Globus pallidus (tissue), 1 donor: Measurements from ENCODE around the gene HOOK2.
A peak's percentile ranks its signal among the peaks of the same experiment; 100 is the strongest.

ENCODE experiments used
- DNase-seq: peaks from one replicate; pipeline ENCODE4 v3.0.0-alpha.2; 2015; ENCODE audit warnings: low spot score

HOOK2 gene

GRCh38 chr19:12782424-12783290 lies 7.3 kb upstream of the HOOK2 start:
- DNase-seq: peak; percentile 87

DNA sequence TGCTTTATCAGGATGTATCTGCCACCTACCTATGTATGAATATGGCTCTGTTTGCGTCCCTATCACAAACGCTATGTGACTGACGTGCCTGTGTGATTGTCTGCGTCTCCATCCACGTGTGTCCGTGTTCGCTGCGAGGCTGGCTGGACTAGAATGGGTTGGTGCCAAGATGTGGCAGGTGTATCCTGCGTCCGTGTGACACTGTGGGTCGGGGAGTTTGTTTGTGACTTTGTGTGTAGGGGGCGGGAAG lies 6.7 kb upstream of the HOOK2 start:
- DNase-seq: no peak

DNA sequence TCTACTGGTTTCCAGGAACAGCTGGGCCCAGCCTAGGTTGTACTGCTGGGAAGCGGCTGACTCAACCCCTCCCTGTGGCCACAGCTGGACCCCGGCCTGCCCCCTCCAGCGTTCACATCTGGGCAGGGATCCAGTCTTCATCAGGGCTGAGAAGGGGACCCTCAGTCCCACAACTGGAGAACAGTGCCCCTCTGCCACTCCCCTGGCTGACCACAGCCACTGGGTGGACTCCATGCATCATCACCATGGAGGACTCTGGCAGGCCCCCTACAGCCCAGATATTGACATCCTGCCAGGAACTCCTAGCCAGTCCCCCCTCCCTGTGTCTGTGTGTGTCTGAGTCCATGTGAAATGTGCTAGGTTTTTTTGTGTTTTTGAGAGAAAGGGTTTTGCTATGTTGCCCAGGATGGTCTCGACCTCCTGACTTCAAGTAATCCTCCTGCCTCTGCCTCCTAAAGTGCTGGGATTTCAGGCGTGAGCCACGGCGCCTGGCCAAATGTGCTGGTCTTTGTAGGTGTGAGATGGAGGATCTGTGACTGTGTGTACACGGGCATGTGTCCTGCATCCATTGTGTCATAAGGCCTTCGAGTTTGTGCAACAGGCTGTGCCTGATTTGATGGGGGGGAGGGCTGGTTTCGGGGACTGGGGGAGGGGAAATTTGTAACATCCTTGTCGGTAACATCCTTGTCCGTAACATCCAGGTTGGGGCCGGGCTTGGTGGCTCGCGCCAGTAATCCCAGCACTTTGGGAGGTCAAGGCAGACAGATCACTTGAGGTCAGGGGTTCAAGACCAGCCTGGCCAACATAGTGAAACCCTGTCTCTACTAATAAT lies 4.0 kb upstream of the HOOK2 start:
- no peak for DNase-seq

DNA sequence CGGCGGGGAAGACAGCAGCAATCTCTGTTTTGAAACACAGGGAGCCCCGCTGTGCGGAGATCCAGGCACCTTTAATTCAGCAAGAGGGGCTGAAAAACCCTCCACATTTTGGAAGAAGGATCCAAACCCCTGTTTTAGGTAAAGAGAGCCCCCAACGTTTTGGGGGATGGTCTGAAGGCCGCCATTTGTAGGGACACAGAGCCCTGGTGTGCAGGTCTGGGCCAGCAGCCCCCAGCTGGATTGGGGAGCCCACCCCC lies 3.5 kb upstream of the HOOK2 start:
- DNase-seq: no peak

GRCh38 chr19:12778017-12778904 lies 2.9 kb upstream of the HOOK2 start:
- DNase-seq: no peak

- peak; percentile 78 for DNase-seq
Measured at GRCh38 chr19:12777217-12778016, 2.1 kb upstream of the HOOK2 start.

DNA sequence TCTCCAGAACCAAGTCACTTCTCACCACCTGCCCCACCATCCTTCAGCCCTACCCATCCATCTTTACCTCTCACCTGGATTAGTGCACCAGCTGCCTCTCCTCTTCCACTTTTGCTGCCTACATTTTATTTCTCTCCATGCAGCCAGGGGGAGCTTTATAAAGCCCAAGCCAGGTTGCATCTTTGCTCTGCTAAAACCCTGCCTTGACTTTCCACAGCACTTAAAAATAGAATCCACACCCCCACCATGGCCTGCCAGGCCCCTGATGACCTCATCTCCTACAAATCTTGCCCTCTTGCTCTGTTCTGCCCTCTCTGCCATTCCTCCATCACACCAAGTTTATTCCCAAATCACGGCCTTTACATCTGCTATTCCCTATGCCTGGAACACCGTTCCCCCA lies 1.8 kb downstream of the HOOK2 start:
- DNase-seq: no peak

DNA sequence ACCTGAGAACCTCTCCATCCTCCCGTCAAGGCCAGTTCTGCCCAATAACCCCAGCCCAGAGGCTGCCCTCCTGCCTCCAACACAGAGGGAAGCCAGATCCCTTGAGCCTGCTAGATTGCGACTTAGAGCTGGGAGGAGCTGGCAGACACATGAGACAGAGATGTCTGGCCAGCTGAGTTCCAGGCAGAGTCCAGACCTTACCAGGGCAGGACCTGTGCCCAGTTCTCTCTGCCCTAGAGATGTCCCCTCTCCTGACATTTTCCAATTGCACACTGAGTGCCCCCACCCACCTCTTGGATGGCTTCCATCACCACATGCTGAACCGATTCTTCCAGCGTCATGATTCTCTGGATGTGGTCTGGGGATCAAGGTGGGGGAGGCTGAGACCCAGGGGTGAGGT lies 3.0 kb downstream of the HOOK2 start:
- no peak for DNase-seq

- DNase-seq: no peak
Measured at GRCh38 chr19:12770922-12771321, 4.4 kb downstream of the HOOK2 start.

DNA sequence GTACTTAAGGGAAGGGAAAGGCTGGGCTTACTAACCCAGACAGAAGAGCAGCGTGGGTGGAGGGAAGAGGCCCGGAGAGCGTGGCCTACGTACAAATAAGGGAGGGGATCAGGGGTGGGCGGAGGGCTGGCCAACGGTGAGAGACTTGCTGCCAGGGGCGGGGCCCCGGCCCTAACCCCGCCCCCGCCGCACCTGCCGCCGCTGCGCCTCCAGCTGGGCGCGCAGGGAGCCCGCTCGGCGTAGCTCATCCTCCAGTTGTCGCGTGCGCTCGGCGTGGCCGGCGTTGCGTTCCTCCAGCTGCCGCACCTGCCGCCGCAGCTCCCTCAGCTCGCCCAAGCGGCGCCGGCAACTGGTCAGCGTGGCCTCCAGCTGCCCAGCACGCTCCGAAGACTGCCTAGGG lies 5.7 kb downstream of the HOOK2 start:
- no peak for DNase-seq

GRCh38 chr19:12767666-12768065 lies 7.7 kb downstream of the HOOK2 start:
- DNase-seq: no peak

DNA sequence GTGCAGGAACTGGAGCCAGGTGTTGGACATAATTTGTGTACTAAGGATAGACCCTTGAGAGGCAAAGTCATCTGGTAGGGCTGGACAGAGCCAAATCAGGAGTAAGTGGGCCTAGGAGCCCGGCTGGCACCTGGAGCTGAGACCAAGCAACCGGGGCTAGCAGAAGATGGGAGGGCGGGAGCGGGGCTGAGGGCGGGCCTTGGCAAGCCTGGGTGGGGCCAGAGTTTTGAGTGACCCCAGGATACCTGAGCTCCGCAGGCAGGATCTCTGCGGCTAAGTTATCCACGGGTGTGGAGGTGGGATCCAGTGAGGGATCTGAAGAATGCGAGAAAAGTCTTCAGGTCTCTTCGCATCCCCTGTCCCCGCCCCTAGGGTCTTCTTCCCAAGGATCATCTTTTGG lies 8.2 kb downstream of the HOOK2 start:
- DNase-seq: no peak

GRCh38 chr19:12766051-12766521 lies 9.3 kb downstream of the HOOK2 start:
- no peak for DNase-seq

DNA sequence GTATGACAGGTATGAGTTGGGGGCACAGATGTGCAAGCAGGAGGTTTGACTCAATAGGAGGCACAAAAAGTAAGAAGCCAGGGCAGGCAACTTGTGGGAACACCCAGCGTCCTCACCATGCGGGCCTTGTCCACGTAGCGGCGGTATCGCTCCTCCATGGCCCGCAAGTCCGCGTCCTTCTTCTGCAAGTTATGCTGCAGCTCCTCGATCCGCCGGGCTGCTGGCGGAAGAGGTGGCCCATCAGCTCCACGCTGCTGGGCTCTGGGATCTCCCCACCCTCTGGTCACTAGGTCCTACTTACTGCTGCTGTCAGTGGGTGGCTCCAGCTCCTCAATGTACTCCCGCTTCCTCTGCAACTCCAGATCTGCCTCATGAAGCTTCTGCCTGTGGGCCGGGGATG lies 10.7 kb downstream of the HOOK2 start:
- no peak for DNase-seq

DNA sequence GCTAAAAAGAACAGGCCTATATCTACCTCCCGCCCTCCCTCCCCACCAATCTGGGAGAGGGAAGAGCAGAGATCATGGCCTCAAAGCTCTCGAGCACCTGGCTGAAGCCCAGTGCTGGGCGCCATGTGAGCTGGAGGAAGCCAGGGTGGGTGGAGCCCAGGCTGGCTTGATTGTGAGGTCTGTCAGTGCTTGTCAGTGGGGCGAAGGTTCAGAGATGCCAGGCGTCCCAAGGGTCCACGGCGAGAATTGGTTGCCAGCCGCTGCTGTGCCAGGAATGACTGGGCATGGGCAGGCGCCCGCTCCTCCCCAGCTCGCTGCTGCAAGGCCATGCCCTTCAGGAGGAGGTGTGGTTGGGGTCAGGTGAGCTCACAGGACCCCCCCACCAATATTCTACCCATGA lies 12.3 kb downstream of the HOOK2 start:
- no peak for DNase-seq

- no peak for DNase-seq
Measured at GRCh38 chr19:12759686-12760085, 15.7 kb downstream of the HOOK2 start.

GRCh38 chr19:12757544-12758274 lies 17.6 kb downstream of the HOOK2 start:
- peak; percentile 50 for DNase-seq

DNA sequence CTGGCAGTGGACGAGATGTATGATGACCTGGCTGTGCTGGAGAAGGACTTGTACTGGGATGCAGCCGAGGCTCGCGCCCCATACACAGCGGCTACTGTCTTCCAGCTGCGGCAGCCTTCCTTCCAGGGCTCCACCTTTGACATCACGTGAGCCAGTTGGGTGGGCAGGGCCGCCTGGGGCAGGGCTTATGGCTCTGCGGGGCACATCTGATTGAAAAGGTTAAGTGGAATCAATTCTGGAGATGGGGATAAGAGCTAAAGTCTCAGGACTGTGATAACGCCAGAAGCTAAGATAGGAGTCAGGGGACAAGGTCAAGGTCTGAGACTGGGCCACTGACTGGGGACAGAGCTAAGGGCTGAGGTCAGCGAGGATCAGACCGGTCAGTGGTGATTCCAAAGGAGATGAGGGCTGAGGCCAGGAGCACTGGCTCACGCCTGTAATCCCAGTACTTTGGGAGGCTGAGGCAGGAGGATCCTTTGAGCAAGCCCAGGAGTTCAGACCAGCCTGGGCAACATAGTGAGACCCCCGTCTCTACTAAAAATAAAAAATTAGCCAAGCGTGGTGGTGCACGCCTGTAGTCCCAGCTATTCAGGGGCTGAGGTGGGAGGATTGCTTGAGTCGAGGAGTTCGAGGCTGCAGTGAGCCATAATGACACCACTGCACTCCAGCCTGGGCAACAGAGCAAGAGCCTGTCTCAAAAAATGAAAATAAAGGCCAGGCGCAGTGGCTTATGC lies 19.0 kb downstream of the HOOK2 start:
- DNase-seq: no peak

DNA sequence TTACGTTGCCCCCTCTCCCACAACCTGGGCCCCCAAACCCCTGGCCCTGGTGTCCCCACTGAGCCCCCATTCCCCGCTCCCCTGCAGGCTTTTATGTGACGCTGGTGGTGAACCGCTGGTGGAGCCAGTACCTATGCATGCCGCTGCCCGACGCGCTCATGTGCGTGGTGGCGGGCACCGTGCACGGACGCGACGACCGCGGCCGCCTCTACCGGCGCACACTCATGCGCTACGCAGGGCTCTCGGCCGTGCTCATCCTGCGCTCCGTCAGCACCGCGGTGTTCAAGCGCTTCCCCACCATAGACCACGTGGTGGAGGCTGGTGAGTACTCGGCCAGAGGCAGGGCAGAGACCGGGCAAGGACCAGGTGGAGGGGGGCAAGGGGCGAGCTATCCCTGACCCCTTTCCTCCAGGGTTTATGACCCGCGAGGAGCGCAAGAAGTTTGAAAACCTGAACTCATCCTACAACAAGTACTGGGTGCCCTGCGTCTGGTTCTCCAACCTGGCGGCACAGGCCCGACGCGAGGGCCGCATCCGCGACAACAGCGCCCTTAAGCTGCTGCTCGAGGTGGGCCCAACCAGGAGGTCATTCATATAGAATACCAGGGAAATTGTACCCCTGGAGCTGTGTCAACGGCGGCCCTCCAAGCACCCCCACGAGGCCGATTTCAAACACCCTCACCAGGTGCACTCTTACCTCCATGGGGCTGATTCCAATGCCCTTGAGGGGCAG lies 20.7 kb downstream of the HOOK2 start:
- DNase-seq: no peak
